Karpas-422 (cell line): ENCODE measurements around the gene SSR1. TPM values are rescaled to one million over a fixed set of nuclear protein-coding genes. Genes with fewer than 3 reads are reported as not detected.
"Not testable (repeated sequence)": the region's sequence is repeated elsewhere in the genome, so short reads cannot be mapped to it uniquely, and the experiment has no call there.

Experiments used
- DNase-seq: peaks from one replicate; pipeline ENCODE4 v3.0.0-alpha.2; 2015
- H2AFZ ChIP-seq: fragments of 200-600 bp; sonication (generic); 2 replicates; pipeline ENCODE4 v1.6.1; 2014; ENCODE audit warnings: antibody characterized with exemption, low read length, mixed read lengths
- H3K27ac ChIP-seq: fragments of 200-600 bp; sonication (generic); 2 replicates; pipeline ENCODE4 v1.5.1; 2014; ENCODE audit warnings: mild to moderate bottlenecking, low read length, moderate library complexity
- H3K27me3 ChIP-seq: fragments of 200-600 bp; sonication (generic); 2 replicates; pipeline ENCODE4 v1.6.1; 2014; ENCODE audit warnings: low read length, mixed read lengths
- H3K36me3 ChIP-seq: fragments of 200-600 bp; sonication (generic); 2 replicates; pipeline ENCODE4 v1.6.1; 2014; ENCODE audit warnings: low read length, mixed read lengths; ENCODE audit not compliant: insufficient read depth
- H3K4me1 ChIP-seq: fragments of 200-600 bp; sonication (generic); 2 replicates; pipeline ENCODE4 v1.6.1; 2014; ENCODE audit warnings: mild to moderate bottlenecking, low read length, mixed read lengths
- H3K4me2 ChIP-seq: fragments of 200-600 bp; sonication (generic); 2 replicates; pipeline ENCODE4 v1.6.1; 2014; ENCODE audit warnings: low read length, low read depth, mild to moderate bottlenecking; ENCODE audit not compliant: poor library complexity, severe bottlenecking
- H3K4me3 ChIP-seq: fragments of 200-600 bp; sonication (generic); 2 replicates; pipeline ENCODE4 v1.5.1; 2014; ENCODE audit warnings: mild to moderate bottlenecking, antibody characterized with exemption, low read length, mixed read lengths
- H3K79me2 ChIP-seq: fragments of 200-600 bp; sonication (generic); 2 replicates; pipeline ENCODE4 v1.6.1; 2014; ENCODE audit warnings: mild to moderate bottlenecking, low read length, mixed read lengths
- H3K9ac ChIP-seq: fragments of 200-600 bp; sonication (generic); 2 replicates; pipeline ENCODE4 v1.6.0; 2014; ENCODE audit warnings: low read length
- H3K9me2 ChIP-seq: fragments of 200-600 bp; sonication (generic), shearing (Covaris generic); replicated peaks from 2 replicates; pipeline ENCODE4 v1.6.0; 2014; ENCODE audit warnings: mild to moderate bottlenecking, low read length, moderate library complexity; ENCODE audit not compliant: insufficient read depth
- H3K9me3 ChIP-seq: fragments of 300-700, 200-600 bp; sonication (generic); 2 replicates; pipeline ENCODE4 v1.6.1; 2014; ENCODE audit warnings: low read length, mixed read lengths
- H4K20me1 ChIP-seq: fragments of 200-600 bp; sonication (generic); 2 replicates; pipeline ENCODE4 v1.6.1; 2014; ENCODE audit warnings: mild to moderate bottlenecking, antibody characterized with exemption, low read length, low read depth; ENCODE audit not compliant: insufficient read depth
- total RNA-seq: library from RNA; depleted of rRNA; stranded (reverse); fragments of >200 nt; shearing (Covaris generic); gene quantifications from 2 replicates; pipeline ENCODE4 v1.2.3, GENCODE V29; 2014; ENCODE audit warnings: low replicate concordance

Gene SSR1
- total RNA-seq, 1 experiment from 2014 or later, result 83.2 TPM

- DNase-seq, result no peak
- no peak overlapping the region for H2AFZ ChIP-seq
- H3K4me2 ChIP-seq, result no peak overlapping the region
- no peaks in the 10 kb centered on the region for H3K9me2 ChIP-seq
- H3K27ac ChIP-seq, result no peak overlapping the region
- H4K20me1 ChIP-seq, result no peaks in the 10 kb centered on the region
- no peak overlapping the region for H3K4me3 ChIP-seq
- no peaks in the 10 kb centered on the region for H3K79me2 ChIP-seq
- H3K36me3 ChIP-seq, result no peaks in the 10 kb centered on the region
- no peak overlapping the region for H3K9ac ChIP-seq
- H3K9me3 ChIP-seq, result no peaks in the 10 kb centered on the region
- H3K4me1 ChIP-seq, result no peaks in the 10 kb centered on the region
- H3K27me3 ChIP-seq, result no peaks in the 10 kb centered on the region
These were observed 44.0 kb downstream of the SSR1 start for GRCh38 chr6:7268816-7269555.

- H3K9me2 ChIP-seq, result no peaks in the 10 kb centered on the region
- no peaks in the 10 kb centered on the region for H3K4me1 ChIP-seq
These were observed 44.6 kb downstream of the SSR1 start for GRCh38 chr6:7268362-7268761.

GRCh38 chr6:7267466-7268091, 45.4 kb downstream of the SSR1 start:
- H3K4me1 ChIP-seq, result no peaks in the 10 kb centered on the region
- no peaks in the 10 kb centered on the region for H3K27me3 ChIP-seq
- H3K4me2 ChIP-seq, result no peak overlapping the region
- H2AFZ ChIP-seq, result no peak overlapping the region
- H4K20me1 ChIP-seq, result no peaks in the 10 kb centered on the region
- H3K9me3 ChIP-seq, result no peaks in the 10 kb centered on the region
- H3K79me2 ChIP-seq, result no peaks in the 10 kb centered on the region
- no peaks in the 10 kb centered on the region for H3K9me2 ChIP-seq
- DNase-seq, result no peak
- H3K27ac ChIP-seq, result no peak overlapping the region
- H3K4me3 ChIP-seq, result no peak overlapping the region
- no peak overlapping the region for H3K9ac ChIP-seq
- H3K36me3 ChIP-seq, result no peaks in the 10 kb centered on the region

More at GRCh38 chr6:7268362-7268761, 44.6 kb downstream of the SSR1 start:
- Histone ChIP-seq H3K9ac (no peak overlapping the region), H3K27ac (no peak overlapping the region), H2AFZ (no peak overlapping the region), H3K4me3 (no peak overlapping the region), H3K9me3 (no peaks in the 10 kb centered on the region), H3K36me3 (no peaks in the 10 kb centered on the region), H3K27me3 (no peaks in the 10 kb centered on the region), H4K20me1 (no peaks in the 10 kb centered on the region), H3K4me2 (no peak overlapping the region), H3K79me2 (no peaks in the 10 kb centered on the region)
- no peak for DNase-seq

GRCh38 chr6:7267071-7267465, 45.9 kb downstream of the SSR1 start:
- H3K9ac ChIP-seq, result no peak overlapping the region
- H3K9me3 ChIP-seq, result no peaks in the 10 kb centered on the region
- H3K4me1 ChIP-seq, result no peaks in the 10 kb centered on the region
- no peaks in the 10 kb centered on the region for H3K27me3 ChIP-seq
- H3K4me3 ChIP-seq, result no peak overlapping the region
- DNase-seq, result no peak
- no peaks in the 10 kb centered on the region for H4K20me1 ChIP-seq
- no peaks in the 10 kb centered on the region for H3K79me2 ChIP-seq
- H3K36me3 ChIP-seq, result no peaks in the 10 kb centered on the region
- H3K9me2 ChIP-seq, result no peaks in the 10 kb centered on the region
- H3K4me2 ChIP-seq, result no peak overlapping the region
- H3K27ac ChIP-seq, result no peak overlapping the region
- H2AFZ ChIP-seq, result no peak overlapping the region

GRCh38 chr6:7265385-7265726, 47.6 kb downstream of the SSR1 start:
- not testable (repeated sequence) for H3K4me3 ChIP-seq, H3K9ac ChIP-seq, H4K20me1 ChIP-seq, DNase-seq, H3K36me3 ChIP-seq, H3K4me2 ChIP-seq, H3K9me2 ChIP-seq, H3K27ac ChIP-seq, H2AFZ ChIP-seq, H3K4me1 ChIP-seq, H3K27me3 ChIP-seq, H3K9me3 ChIP-seq, H3K79me2 ChIP-seq

GRCh38 chr6:7264686-7265384, 48.2 kb downstream of the SSR1 start:
- no peak overlapping the region for H3K4me2 ChIP-seq
- H3K4me1 ChIP-seq, result peaks cover 7% of the 10 kb centered on the region; the same call in 1 of the 2 replicates
- H3K9me3 ChIP-seq, result no peaks in the 10 kb centered on the region
- H3K4me3 ChIP-seq, result no peak overlapping the region
- no peaks in the 10 kb centered on the region for H3K36me3 ChIP-seq
- no peaks in the 10 kb centered on the region for H4K20me1 ChIP-seq
- H2AFZ ChIP-seq, result no peak overlapping the region
- no peaks in the 10 kb centered on the region for H3K9me2 ChIP-seq
- H3K27ac ChIP-seq, result no peak overlapping the region
- DNase-seq, result no peak
- no peaks in the 10 kb centered on the region for H3K27me3 ChIP-seq
- no peaks in the 10 kb centered on the region for H3K79me2 ChIP-seq
- H3K9ac ChIP-seq, result no peak overlapping the region

- Histone ChIP-seq H3K9ac (no peak overlapping the region), H3K4me1 (peaks cover 7% of the 10 kb centered on the region; the same call in 1 of the 2 replicates), H3K27ac (no peak overlapping the region), H3K79me2 (no peaks in the 10 kb centered on the region), H4K20me1 (no peaks in the 10 kb centered on the region), H3K4me2 (no peak overlapping the region), H3K36me3 (no peaks in the 10 kb centered on the region), H3K4me3 (no peak overlapping the region), H2AFZ (no peak overlapping the region), H3K27me3 (no peaks in the 10 kb centered on the region), H3K9me2 (no peaks in the 10 kb centered on the region), H3K9me3 (no peaks in the 10 kb centered on the region)
- DNase-seq, result no peak
These were observed 49.0 kb downstream of the SSR1 start for GRCh38 chr6:7264041-7264440.

GRCh38 chr6:7263519-7263805, 49.5 kb downstream of the SSR1 start:
- not testable (repeated sequence) for H3K9me3 ChIP-seq, H3K27me3 ChIP-seq

More at GRCh38 chr6:7263519-7263805, 49.5 kb downstream of the SSR1 start:
- not testable (repeated sequence) for H2AFZ ChIP-seq, H3K79me2 ChIP-seq, H3K9me2 ChIP-seq, H3K4me2 ChIP-seq, H3K9ac ChIP-seq, H3K27ac ChIP-seq, DNase-seq, H4K20me1 ChIP-seq, H3K36me3 ChIP-seq, H3K4me1 ChIP-seq, H3K4me3 ChIP-seq
